H9 (cell line): ENCODE results near the gene NRBF2. TPM values are rescaled to one million over a fixed set of nuclear protein-coding genes. Genes with fewer than 3 reads are reported as not detected.

Experiments used
- DNase-seq: peaks from one replicate; pipeline ENCODE4 v3.0.0-alpha.2; 2017
- H2AFZ ChIP-seq: one replicate; pipeline ENCODE4 v1.6.1; 2013; ENCODE audit warnings: mild to moderate bottlenecking, low read length, control low read depth, moderate library complexity
- H2AK5ac ChIP-seq: 2 replicates; pipeline ENCODE4 v1.6.1; 2013; ENCODE audit warnings: low read length, control low read depth, mixed read lengths; ENCODE audit not compliant: insufficient read length
- H2BK120ac ChIP-seq: one replicate; pipeline ENCODE4 v1.6.1; 2013; ENCODE audit warnings: low read depth, mild to moderate bottlenecking, low read length, control low read depth, inconsistent platforms; ENCODE audit not compliant: poor library complexity, severe bottlenecking
- H2BK12ac ChIP-seq: 2 replicates; pipeline ENCODE4 v1.6.1; 2013; ENCODE audit warnings: low read length, control low read depth, mixed read lengths, low read depth; ENCODE audit not compliant: insufficient read length
- H2BK15ac ChIP-seq: 2 replicates; pipeline ENCODE4 v1.6.1; 2013; ENCODE audit warnings: low read depth, low read length, control low read depth
- H2BK20ac ChIP-seq: one replicate; pipeline ENCODE4 v1.6.1; 2013; ENCODE audit warnings: low read depth, mild to moderate bottlenecking, low read length, control low read depth, inconsistent platforms; ENCODE audit not compliant: poor library complexity, severe bottlenecking
- H2BK5ac ChIP-seq: 2 replicates; pipeline ENCODE4 v1.6.1; 2013; ENCODE audit warnings: low read length, control low read depth, mixed read lengths; ENCODE audit not compliant: insufficient read length
- H3K14ac ChIP-seq: 2 replicates; pipeline ENCODE4 v1.6.1; 2013; ENCODE audit warnings: low read length, control low read depth; ENCODE audit not compliant: insufficient read depth
- H3K18ac ChIP-seq: 2 replicates; pipeline ENCODE4 v1.6.1; 2013; ENCODE audit warnings: low read depth, mild to moderate bottlenecking, mixed read lengths, low read length, control low read depth; ENCODE audit not compliant: insufficient read length
- H3K23ac ChIP-seq: 2 replicates; pipeline ENCODE4 v1.6.1; 2013; ENCODE audit warnings: low read length, control low read depth, mixed read lengths, low read depth; ENCODE audit not compliant: insufficient read length
- H3K23me2 ChIP-seq: 2 replicates; pipeline ENCODE4 v1.6.1; 2013; ENCODE audit warnings: low read depth, mild to moderate bottlenecking, mixed read lengths, low read length, control low read depth; ENCODE audit not compliant: insufficient read length, poor library complexity, severe bottlenecking
- H3K27ac ChIP-seq: 2 replicates; pipeline ENCODE4 v1.5.1; 2013; ENCODE audit warnings: low read length, control low read depth, mixed read lengths, low read depth; ENCODE audit not compliant: insufficient read length
- H3K27me3 ChIP-seq: 2 replicates; pipeline ENCODE4 v1.6.1; 2013; ENCODE audit warnings: low read length, control low read depth, inconsistent platforms; ENCODE audit not compliant: insufficient read depth
- H3K4ac ChIP-seq: 2 replicates; pipeline ENCODE4 v1.6.1; 2013; ENCODE audit warnings: low read depth, mild to moderate bottlenecking, control low read depth, inconsistent platforms, low read length, moderate library complexity
- H3K4me1 ChIP-seq: 2 replicates; pipeline ENCODE4 v1.6.1; 2013; ENCODE audit warnings: low read length, control low read depth, inconsistent platforms; ENCODE audit not compliant: insufficient read depth
- H3K4me2 ChIP-seq: 2 replicates; pipeline ENCODE4 v1.6.1; 2013; ENCODE audit warnings: low read length, control low read depth, mixed read lengths; ENCODE audit not compliant: insufficient read length, insufficient read depth
- H3K56ac ChIP-seq: 2 replicates; pipeline ENCODE4 v1.6.1; 2013; ENCODE audit warnings: low read depth, mild to moderate bottlenecking, mixed read lengths, low read length, control low read depth; ENCODE audit not compliant: insufficient read length
- H3K79me1 ChIP-seq: 2 replicates; pipeline ENCODE4 v1.6.1; 2013; ENCODE audit warnings: low read depth, mild to moderate bottlenecking, moderate library complexity, low read length, control low read depth, inconsistent platforms; ENCODE audit not compliant: insufficient read depth, poor library complexity, severe bottlenecking
- H3K79me2 ChIP-seq: 2 replicates; pipeline ENCODE4 v1.6.1; 2013; ENCODE audit warnings: low read length, control low read depth, inconsistent platforms; ENCODE audit not compliant: insufficient read depth
- H3K9ac ChIP-seq: 2 replicates; pipeline ENCODE4 v1.6.1; 2013; ENCODE audit warnings: low read length, control low read depth, mixed read lengths; ENCODE audit not compliant: insufficient read length; ENCODE audit errors: extremely low read depth
- H3K9me3 ChIP-seq: one replicate; pipeline ENCODE4 v1.6.1; 2013; ENCODE audit warnings: low read depth, low read length, inconsistent platforms; ENCODE audit not compliant: control insufficient read depth
- H3T11ph ChIP-seq: one replicate; pipeline ENCODE4 v1.6.1; 2013; ENCODE audit warnings: mild to moderate bottlenecking, low read length, control low read depth, inconsistent platforms
- H4K20me1 ChIP-seq: one replicate; pipeline ENCODE4 v1.6.1; 2013; ENCODE audit not compliant: control insufficient read depth, insufficient read length, insufficient read depth
- H4K5ac ChIP-seq: 2 replicates; pipeline ENCODE4 v1.6.1; 2013; ENCODE audit warnings: low read depth, mild to moderate bottlenecking, mixed read lengths, low read length, control low read depth; ENCODE audit not compliant: insufficient read length
- H4K8ac ChIP-seq: replicated peaks from 2 replicates; pipeline ENCODE4 v1.6.1; 2013; ENCODE audit warnings: low read length, control low read depth, mixed read lengths, low read depth; ENCODE audit not compliant: insufficient read length
- H4K91ac ChIP-seq: 2 replicates; pipeline ENCODE4 v1.6.1; 2013; ENCODE audit warnings: low read depth, mild to moderate bottlenecking, moderate library complexity, mixed read lengths, low read length, control low read depth; ENCODE audit not compliant: insufficient read length
- H3K27ac Mint-ChIP-seq, 3 experiments: 2 replicates in 2 of 3; 3 replicates in 1 of 3; pipeline ENCODE4 v1.8.0; 2020 to 2021; ENCODE audit warnings: mixed read lengths in 3 of 3, mild to moderate bottlenecking in 1 of 3, moderate library complexity in 1 of 3
- H3K27me3 Mint-ChIP-seq: 2 replicates; pipeline ENCODE4 v1.8.0; 2021; ENCODE audit warnings: low read depth, mild to moderate bottlenecking, moderate library complexity, mixed read lengths
- H3K36me3 Mint-ChIP-seq, 3 experiments: 2 replicates in 2 of 3; 3 replicates in 1 of 3; pipeline ENCODE4 v1.8.0; 2020 to 2021; ENCODE audit warnings: low read depth in 3 of 3, mixed read lengths in 3 of 3; ENCODE audit not compliant: insufficient read depth in 1 of 3
- H3K4me1 Mint-ChIP-seq, 2 experiments: 2 replicates each; pipeline ENCODE4 v1.8.0; 2020; ENCODE audit warnings: mixed read lengths in 2 of 2
- H3K4me3 Mint-ChIP-seq, 2 experiments: 2 replicates in 1 of 2; 3 replicates in 1 of 2; pipeline ENCODE4 v1.8.0; 2020 to 2021; ENCODE audit warnings: mild to moderate bottlenecking in 2 of 2, mixed read lengths in 2 of 2, moderate library complexity in 1 of 2
- H3K9me3 Mint-ChIP-seq, 2 experiments: 2 replicates in 1 of 2; 3 replicates in 1 of 2; pipeline ENCODE4 v1.8.0; 2020; ENCODE audit warnings: mild to moderate bottlenecking in 2 of 2, mixed read lengths in 2 of 2, moderate library complexity in 1 of 2
- CTCF ChIP-seq: fragments of 200-600 bp; sonication (generic); conservative IDR thresholded peaks from 3 replicates; pipeline ENCODE4 v1.8.0; 2021; ENCODE audit warnings: antibody characterized with exemption, mild to moderate bottlenecking
- WGBS: extraction: QIAGEN DNeasy Blood & Tissue Kit; methylation state at CpG from one replicate; pipeline ENCODE4 v1.1.7; 2013; ENCODE audit warnings: missing lambda C conversion rate, low lambda C conversion rate, mixed read lengths; ENCODE audit not compliant: insufficient read length; ENCODE audit errors: extremely low coverage; 5-methylcytosine and 5-hydroxymethylcytosine counted together
- total RNA-seq: library from RNA; stranded (reverse); gene quantifications from 2 replicates; pipeline ENCODE4 v1.2.1, GENCODE V29; 2021

Gene NRBF2
- total RNA-seq, 1 experiment from 2014 or later, result 30.1 TPM

GRCh38 chr10:63175534-63175933, 42.4 kb downstream of the NRBF2 start:
- peak; percentile 32; the same call in 2 of the 3 replicates for TF ChIP-seq CTCF
- no peak overlapping the region for H3K4me2 ChIP-seq

More at GRCh38 chr10:63175534-63175933, 42.4 kb downstream of the NRBF2 start:
- Histone ChIP-seq H3T11ph (no peak overlapping the region), H2BK12ac (no peak overlapping the region), H4K5ac (no peak overlapping the region), H2BK120ac (no peak overlapping the region), H2BK15ac (no peak overlapping the region), H3K27ac (no peak overlapping the region), H3K9me3 (no peaks in the 10 kb centered on the region), H3K23me2 (no peaks in the 10 kb centered on the region), H4K20me1 (no peaks in the 10 kb centered on the region), H3K23ac (no peak overlapping the region), H3K27me3 (no peaks in the 10 kb centered on the region), H3K79me1 (no peaks in the 10 kb centered on the region), H2AK5ac (no peak overlapping the region), H3K79me2 (no peaks in the 10 kb centered on the region), H3K4ac (no peak overlapping the region), H3K4me1 (no peaks in the 10 kb centered on the region), H3K14ac (no peak overlapping the region), H2BK20ac (no peak overlapping the region), H3K18ac (no peak overlapping the region), H3K9ac (no peak overlapping the region), H2AFZ (no peak overlapping the region), H4K8ac (no peak overlapping the region), H4K91ac (no peak overlapping the region), H2BK5ac (no peak overlapping the region), H3K56ac (no peak overlapping the region)
- no peak for DNase-seq
- H3K27me3 Mint-ChIP-seq, result no peaks in the 10 kb centered on the region
- no CpG with 5 or more reads among the region's 1 CpG for WGBS
- H3K36me3 Mint-ChIP-seq, result peaks cover 40 to 96% (median 79%) of the 10 kb centered on the region in 3 experiments; a peak in 6 of 7 replicates
- no peaks in the 10 kb centered on the region for H3K9me3 Mint-ChIP-seq
- H3K27ac Mint-ChIP-seq, result peak overlapping the region in 1 of 3 experiments; percentile 44; a peak in 1 of 7 replicates
- no peaks in the 10 kb centered on the region; a peak in 1 of 4 replicates for H3K4me1 Mint-ChIP-seq
- H3K4me3 Mint-ChIP-seq, result no peak overlapping the region
